Trophoblast cell (in vitro differentiated cells and primary cell): Measurements from ENCODE around the gene EEF2K.

ENCODE experiments used
- DNase-seq, 2 donors: peaks; one replicate each; pipeline ENCODE4 v3.0.0-alpha.2; 2016
- H2AFZ ChIP-seq: 2 replicates; pipeline ENCODE4 v1.6.1; 2013; ENCODE audit warnings: low read length, moderate library complexity, mild to moderate bottlenecking; ENCODE audit not compliant: insufficient read depth, poor library complexity
- H2AK5ac ChIP-seq: 2 replicates; pipeline ENCODE4 v1.6.1; 2013; ENCODE audit warnings: mild to moderate bottlenecking, low read length
- H2BK120ac ChIP-seq: 2 replicates; pipeline ENCODE4 v1.6.1; 2013; ENCODE audit warnings: low read length, mild to moderate bottlenecking, moderate library complexity; ENCODE audit not compliant: insufficient read depth, poor library complexity
- H2BK12ac ChIP-seq: 2 replicates; pipeline ENCODE4 v1.6.1; 2013; ENCODE audit warnings: mild to moderate bottlenecking, low read length, moderate library complexity
- H2BK5ac ChIP-seq: 2 replicates; pipeline ENCODE4 v1.6.1; 2013; ENCODE audit warnings: low read length, low read depth, moderate library complexity, mild to moderate bottlenecking; ENCODE audit not compliant: poor library complexity
- H3K14ac ChIP-seq: 2 replicates; pipeline ENCODE4 v1.6.1; 2013; ENCODE audit warnings: mild to moderate bottlenecking, low read length
- H3K18ac ChIP-seq: 2 replicates; pipeline ENCODE4 v1.6.1; 2013; ENCODE audit warnings: mild to moderate bottlenecking, low read length
- H3K23ac ChIP-seq: 2 replicates; pipeline ENCODE4 v1.6.1; 2013; ENCODE audit warnings: low read length
- H3K27ac ChIP-seq: 2 replicates; pipeline ENCODE4 v1.5.1; 2013; ENCODE audit warnings: low read depth, mild to moderate bottlenecking, inconsistent platforms, low read length, moderate library complexity
- H3K27me3 ChIP-seq: 2 replicates; pipeline ENCODE4 v1.6.1; 2013; ENCODE audit warnings: inconsistent platforms, mild to moderate bottlenecking, low read length, moderate library complexity; ENCODE audit not compliant: insufficient read depth
- H3K36me3 ChIP-seq, 2 experiments: 1 replicate in 1 of 2; 2 replicates in 1 of 2; pipeline ENCODE4 v1.6.1; 2013; ENCODE audit warnings: low read length in 2 of 2, mild to moderate bottlenecking in 2 of 2, moderate library complexity in 1 of 2; ENCODE audit not compliant: insufficient read depth in 2 of 2, control insufficient read depth in 1 of 2
- H3K4ac ChIP-seq: 2 replicates; pipeline ENCODE4 v1.6.1; 2013; ENCODE audit warnings: low read depth, mild to moderate bottlenecking, low read length, moderate library complexity
- H3K4me1 ChIP-seq, 2 experiments: 1 replicate in 1 of 2; 2 replicates in 1 of 2; pipeline ENCODE4 v1.6.1; 2013; ENCODE audit warnings: low read length in 2 of 2, mild to moderate bottlenecking in 2 of 2, moderate library complexity in 1 of 2; ENCODE audit not compliant: insufficient read depth in 2 of 2, control insufficient read depth in 1 of 2
- H3K4me2 ChIP-seq: 2 replicates; pipeline ENCODE4 v1.6.1; 2013; ENCODE audit warnings: inconsistent platforms, mild to moderate bottlenecking, low read length, moderate library complexity
- H3K4me3 ChIP-seq: 2 replicates; pipeline ENCODE4 v1.5.1; 2013; ENCODE audit warnings: mild to moderate bottlenecking, low read depth, low read length, inconsistent platforms
- H3K79me1 ChIP-seq: one replicate; pipeline ENCODE4 v1.6.1; 2013; ENCODE audit warnings: low read length
- H3K79me2 ChIP-seq: 2 replicates; pipeline ENCODE4 v1.6.1; 2013; ENCODE audit warnings: low read length, mild to moderate bottlenecking; ENCODE audit not compliant: control insufficient read depth, insufficient read depth, poor library complexity
- H3K9ac ChIP-seq: 2 replicates; pipeline ENCODE4 v1.6.1; 2013; ENCODE audit warnings: mild to moderate bottlenecking, low read length
- H3K9me3 ChIP-seq: 2 replicates; pipeline ENCODE4 v1.6.1; 2013; ENCODE audit warnings: low read depth, mild to moderate bottlenecking, control low read depth, inconsistent platforms, low read length; ENCODE audit not compliant: insufficient read depth
- H4K12ac ChIP-seq: 2 replicates; pipeline ENCODE4 v1.6.1; 2013; ENCODE audit warnings: low read depth, mild to moderate bottlenecking, low read length, moderate library complexity
- H4K8ac ChIP-seq: 2 replicates; pipeline ENCODE4 v1.6.1; 2013; ENCODE audit warnings: low read depth, mild to moderate bottlenecking, low read length, moderate library complexity
- H4K91ac ChIP-seq: one replicate; pipeline ENCODE4 v1.6.1; 2013; ENCODE audit warnings: low read depth, mild to moderate bottlenecking, low read length, moderate library complexity
- WGBS: extraction: QIAGEN DNeasy Blood & Tissue Kit; methylation state at CpG from one replicate; pipeline ENCODE4 v1.1.7; 2013; ENCODE audit warnings: missing lambda C conversion rate; ENCODE audit not compliant: insufficient read length, insufficient coverage; ENCODE audit errors: extremely low coverage; 5-methylcytosine and 5-hydroxymethylcytosine counted together

EEF2K gene

DNA sequence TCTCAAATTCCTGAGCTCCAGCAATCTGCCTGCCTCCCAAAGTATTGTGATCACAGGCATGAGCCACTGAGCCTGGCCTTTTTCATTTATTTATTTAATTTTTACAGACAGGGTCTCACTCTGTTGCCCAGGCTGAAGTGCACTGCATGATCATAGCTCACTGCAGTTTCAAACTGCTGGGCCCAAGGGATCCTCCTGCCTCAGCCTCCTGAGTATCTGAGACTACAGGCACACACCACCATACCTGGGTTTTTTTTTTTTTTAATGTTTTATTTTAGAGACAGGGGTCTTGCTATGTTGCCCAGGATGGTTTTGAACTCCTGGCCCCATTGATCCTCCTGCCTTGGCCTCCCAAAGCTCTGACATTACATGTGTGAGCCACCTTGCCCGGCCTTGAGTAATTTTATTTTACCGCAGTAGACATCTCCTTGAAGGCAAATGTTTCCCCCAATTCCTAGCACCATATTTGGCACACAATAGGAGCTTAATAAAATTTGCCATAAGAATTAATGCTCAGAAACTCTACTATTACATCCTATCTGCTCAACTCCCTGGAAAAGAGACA, 1.9 kb upstream of the EEF2K start:
- Histone ChIP-seq H2BK5ac (no peak overlapping the region), H3K9me3 (peaks cover 2% of the 10 kb centered on the region), H3K4me2 (no peak overlapping the region), H3K27ac (no peak overlapping the region), H3K9ac (no peak overlapping the region), H3K36me3 (no peaks in the 10 kb centered on the region), H3K4me1 (peaks cover 0 to 7% of the 10 kb centered on the region in 2 experiments), H3K79me2 (peaks cover 5% of the 10 kb centered on the region), H2BK12ac (no peak overlapping the region), H4K8ac (no peak overlapping the region), H2AK5ac (no peak overlapping the region), H4K91ac (no peak overlapping the region), H3K79me1 (peaks cover 5% of the 10 kb centered on the region), H3K27me3 (no peaks in the 10 kb centered on the region), H3K18ac (no peak overlapping the region), H3K23ac (no peak overlapping the region), H3K4ac (no peak overlapping the region), H3K4me3 (no peak overlapping the region), H2BK120ac (no peak overlapping the region), H4K12ac (no peak overlapping the region), H2AFZ (no peak overlapping the region), H3K14ac (no peak overlapping the region)
- no peak for DNase-seq
- WGBS = no CpG with 5 or more reads among the region's 2 CpGs

GRCh38 chr16:22205577-22206012, 483 bp upstream of the EEF2K start:
- Histone ChIP-seq H3K4ac (no peak overlapping the region), H3K23ac (no peak overlapping the region), H3K4me1 (peaks cover 0 to 7% of the 10 kb centered on the region in 2 experiments), H3K18ac (no peak overlapping the region), H2BK120ac (no peak overlapping the region), H2AK5ac (no peak overlapping the region), H2BK5ac (no peak overlapping the region), H3K36me3 (no peaks in the 10 kb centered on the region), H3K9me3 (peaks cover 2% of the 10 kb centered on the region), H3K4me3 (no peak overlapping the region), H3K79me2 (peaks cover 5% of the 10 kb centered on the region), H2BK12ac (no peak overlapping the region), H3K27me3 (no peaks in the 10 kb centered on the region), H3K4me2 (peak overlapping the region; percentile 99), H3K79me1 (peaks cover 5% of the 10 kb centered on the region), H3K14ac (no peak overlapping the region), H3K27ac (no peak overlapping the region), H4K12ac (no peak overlapping the region), H2AFZ (no peak overlapping the region), H4K91ac (no peak overlapping the region), H4K8ac (no peak overlapping the region), H3K9ac (no peak overlapping the region)
- peak in 1 of 2 donors; percentile 44 for DNase-seq
- WGBS = no CpG with 5 or more reads among the region's 11 CpGs

DNA sequence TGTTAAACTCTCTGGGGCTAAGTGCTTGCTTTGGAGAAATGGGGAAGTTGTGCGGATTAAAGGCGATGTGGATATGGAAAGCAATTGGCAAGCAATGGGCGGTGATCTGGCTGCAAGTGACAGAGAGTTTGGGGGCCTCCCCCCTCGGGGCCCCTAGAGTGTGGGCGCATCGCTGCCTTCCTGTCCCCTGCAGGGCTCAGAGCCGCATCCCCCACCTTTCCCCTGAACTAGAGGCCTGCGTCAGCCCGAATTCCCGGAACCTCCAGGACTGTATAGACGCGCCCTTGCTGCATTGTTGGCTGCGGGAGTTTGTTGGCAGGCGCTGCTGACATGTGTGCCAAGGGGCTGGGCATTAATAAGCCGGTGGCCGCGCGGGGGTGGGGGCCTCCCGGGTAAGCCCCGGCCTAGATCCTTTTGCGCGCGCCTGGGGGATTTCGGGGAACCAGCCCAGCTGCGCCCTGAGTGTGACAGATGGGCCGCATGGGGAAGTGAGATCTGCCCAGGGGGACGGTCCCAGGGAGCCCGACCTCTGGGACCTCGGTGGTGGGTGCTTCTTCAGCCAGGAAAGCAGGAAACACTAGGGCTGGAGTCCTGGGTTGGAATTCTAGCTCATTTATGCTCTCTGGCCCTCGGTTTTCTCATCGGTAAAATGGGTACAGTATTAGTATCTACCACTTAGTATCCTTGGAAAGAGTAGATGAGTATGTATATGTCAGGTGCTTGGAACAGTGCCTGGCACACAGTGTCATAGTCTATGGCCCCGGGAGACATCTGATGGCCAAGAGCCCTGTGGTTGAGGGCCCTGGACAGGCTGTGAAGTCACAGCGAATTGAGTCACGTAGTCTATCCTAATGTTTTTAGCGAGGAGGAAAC, 1.0 kb downstream of the EEF2K start:
- H4K91ac ChIP-seq = no peak overlapping the region
- H2BK120ac ChIP-seq = no peak overlapping the region
- H3K79me2 ChIP-seq = peaks cover 5% of the 10 kb centered on the region
- H2AFZ ChIP-seq = peak overlapping the region; percentile 39
- H3K4me3 ChIP-seq = peak overlapping the region; percentile 99
- no peak overlapping the region for H3K4ac ChIP-seq
- no peak overlapping the region for H3K23ac ChIP-seq
- no peaks in the 10 kb centered on the region for H3K27me3 ChIP-seq
- peak; percentile 42 to 47 for DNase-seq
- no peak overlapping the region for H2AK5ac ChIP-seq
- H3K27ac ChIP-seq = no peak overlapping the region
- H3K18ac ChIP-seq = peak overlapping the region; percentile 28
- peak overlapping the region; percentile 99 for H3K4me2 ChIP-seq
- H4K8ac ChIP-seq = peak overlapping the region; percentile 21
- H2BK5ac ChIP-seq = no peak overlapping the region
- H3K4me1 ChIP-seq = peaks cover 2 to 7% of the 10 kb centered on the region in 2 experiments
- WGBS = no CpG with 5 or more reads among the region's 35 CpGs
- no peak overlapping the region for H2BK12ac ChIP-seq
- H4K12ac ChIP-seq = no peak overlapping the region
- no peaks in the 10 kb centered on the region for H3K36me3 ChIP-seq
- peaks cover 5% of the 10 kb centered on the region for H3K79me1 ChIP-seq
- no peak overlapping the region for H3K14ac ChIP-seq
- peaks cover 2% of the 10 kb centered on the region for H3K9me3 ChIP-seq
- peak overlapping the region; percentile 90 for H3K9ac ChIP-seq

GRCh38 chr16:22207715-22208360, 1.8 kb downstream of the EEF2K start:
- Histone ChIP-seq H2BK12ac (no peak overlapping the region), H4K12ac (no peak overlapping the region), H3K14ac (no peak overlapping the region), H3K4me1 (peaks cover 2 to 7% of the 10 kb centered on the region in 2 experiments), H3K9me3 (peaks cover 2% of the 10 kb centered on the region), H3K4ac (no peak overlapping the region), H3K27me3 (no peaks in the 10 kb centered on the region), H3K79me2 (peaks cover 5% of the 10 kb centered on the region), H2BK120ac (no peak overlapping the region), H2AFZ (no peak overlapping the region), H3K18ac (no peak overlapping the region), H3K79me1 (peaks cover 5% of the 10 kb centered on the region), H3K36me3 (no peaks in the 10 kb centered on the region), H3K4me2 (no peak overlapping the region), H4K91ac (no peak overlapping the region), H3K9ac (no peak overlapping the region), H3K4me3 (no peak overlapping the region), H4K8ac (no peak overlapping the region), H3K27ac (no peak overlapping the region), H2BK5ac (no peak overlapping the region), H2AK5ac (no peak overlapping the region), H3K23ac (no peak overlapping the region)
- WGBS = no CpG with 5 or more reads among the region's 10 CpGs
- DNase-seq = no peak
